Left lung (tissue), 10 donors: Measurements from ENCODE around the gene POMGNT2. TPM values are rescaled to one million over a fixed set of nuclear protein-coding genes. Genes with fewer than 3 reads are reported as not detected.

Experiments used
- ATAC-seq: fragments of 200-7000 bp; cut with Tn5 transposase; one replicate; pipeline ENCODE4 v1.9.1; 2020; ENCODE audit warnings: moderate library complexity
- DNase-seq, 4 donors: peaks; one replicate each; pipeline ENCODE4 v3.0.0-alpha.2; 2013 to 2020
- H3K27ac ChIP-seq, 2 donors: fragments of 200-600 bp; sonication (generic) in 1 of 2; one replicate each; pipeline versions ENCODE4 v1.5.0 to v1.8.0; 2020 to 2021
- H3K27me3 ChIP-seq, 2 donors: fragments of 200-600 bp; sonication (generic) in 1 of 2; one replicate each; pipeline versions ENCODE4 v1.5.0 to v1.8.0; 2020 to 2021
- H3K36me3 ChIP-seq, 2 donors: fragments of 200-600 bp; sonication (generic) in 1 of 2; one replicate each; pipeline versions ENCODE4 v1.5.0 to v1.8.0; 2020 to 2021
- H3K4me1 ChIP-seq, 2 donors: fragments of 200-600 bp; one replicate each; pipeline ENCODE4 v1.8.0; 2021
- H3K4me3 ChIP-seq, 2 donors: fragments of 200-600 bp; sonication (generic) in 1 of 2; one replicate each; pipeline versions ENCODE4 v1.5.0 to v1.8.0; 2020 to 2021; ENCODE audit warnings: mild to moderate bottlenecking in 1 of 2
- H3K9me3 ChIP-seq, 2 donors: fragments of 200-600 bp; sonication (generic) in 1 of 2; one replicate each; pipeline versions ENCODE4 v1.5.0 to v1.8.0; 2020 to 2021
- intact Hi-C, 2 donors: fragments of 100-400 bp; cut with DNase I; formaldehyde crosslinking; loops; one replicate each; pipeline versions ENCODE4 v1.11.2 to v1.14.2; 2022
- polyA plus RNA-seq, 6 donors: library from polyadenylated mRNA; unstranded; fragments of 120-200 nt; gene quantifications; one replicate each; pipeline ENCODE4 v1.2.1, GENCODE V29; 2013; ENCODE audit not compliant: insufficient read length in 6 of 6
- total RNA-seq, 2 donors: library from RNA; stranded (reverse); fragmentation: NEBNext Ultra II Directional; extraction: Animal tissue kit (Norgen Biotek cat#: 25700); gene quantifications; one replicate each; pipeline ENCODE4 v1.2.1, GENCODE V29; 2021
- TF ChIP-seq, protein P1 (sequence below), 2 donors: fragments of 200-600 bp; sonication (generic) in 1 of 2; IDR thresholded peaks; one replicate each; pipeline versions ENCODE4 v1.5.0 to v1.8.0; 2021; ENCODE audit warnings: antibody characterized with exemption in 2 of 2
- donor health status: DM: no; HTN: yes; CAD: no.
- donor health status: DM: no; HTN: no; CAD: no.

POMGNT2 gene
- total and polyA plus RNA-seq, 8 donors = 14.6 to 18.6 (median 16.1) TPM

DNA sequence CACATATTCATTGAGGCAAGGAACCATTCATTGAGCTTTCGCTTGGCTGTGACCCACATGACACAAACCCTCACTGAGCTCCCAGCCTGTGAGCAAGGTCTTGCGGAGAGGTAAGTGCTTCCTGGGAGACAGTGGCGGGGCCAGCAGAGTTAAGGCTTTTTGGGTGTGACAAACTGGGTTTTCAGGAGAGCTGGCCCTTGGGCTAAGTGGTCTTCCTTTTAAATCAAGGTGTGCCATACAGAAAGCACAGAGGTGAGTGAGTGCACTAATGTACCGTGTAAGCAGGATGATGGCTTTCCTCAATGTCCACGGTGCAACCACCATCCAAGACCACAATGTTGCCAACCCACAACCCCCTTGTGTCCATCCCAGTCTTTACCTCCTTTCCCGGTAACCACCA, 28.6 kb downstream of the POMGNT2 start:
- TF ChIP-seq, protein P1, sequence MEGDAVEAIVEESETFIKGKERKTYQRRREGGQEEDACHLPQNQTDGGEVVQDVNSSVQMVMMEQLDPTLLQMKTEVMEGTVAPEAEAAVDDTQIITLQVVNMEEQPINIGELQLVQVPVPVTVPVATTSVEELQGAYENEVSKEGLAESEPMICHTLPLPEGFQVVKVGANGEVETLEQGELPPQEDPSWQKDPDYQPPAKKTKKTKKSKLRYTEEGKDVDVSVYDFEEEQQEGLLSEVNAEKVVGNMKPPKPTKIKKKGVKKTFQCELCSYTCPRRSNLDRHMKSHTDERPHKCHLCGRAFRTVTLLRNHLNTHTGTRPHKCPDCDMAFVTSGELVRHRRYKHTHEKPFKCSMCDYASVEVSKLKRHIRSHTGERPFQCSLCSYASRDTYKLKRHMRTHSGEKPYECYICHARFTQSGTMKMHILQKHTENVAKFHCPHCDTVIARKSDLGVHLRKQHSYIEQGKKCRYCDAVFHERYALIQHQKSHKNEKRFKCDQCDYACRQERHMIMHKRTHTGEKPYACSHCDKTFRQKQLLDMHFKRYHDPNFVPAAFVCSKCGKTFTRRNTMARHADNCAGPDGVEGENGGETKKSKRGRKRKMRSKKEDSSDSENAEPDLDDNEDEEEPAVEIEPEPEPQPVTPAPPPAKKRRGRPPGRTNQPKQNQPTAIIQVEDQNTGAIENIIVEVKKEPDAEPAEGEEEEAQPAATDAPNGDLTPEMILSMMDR (IDR thresholded peaks at IDR 0.05) = no peak
- ATAC-seq (no peak), DNase-seq (no peak)
- Histone ChIP-seq H3K27ac (no peak overlapping the region), H3K9me3 (no peaks in the 10 kb centered on the region), H3K4me3 (no peak overlapping the region), H3K27me3 (no peaks in the 10 kb centered on the region), H3K4me1 (no peaks in the 10 kb centered on the region), H3K36me3 (peaks cover 0 to 23% of the 10 kb centered on the region in 2 donors)
- intact Hi-C loops = no loop called here

DNA sequence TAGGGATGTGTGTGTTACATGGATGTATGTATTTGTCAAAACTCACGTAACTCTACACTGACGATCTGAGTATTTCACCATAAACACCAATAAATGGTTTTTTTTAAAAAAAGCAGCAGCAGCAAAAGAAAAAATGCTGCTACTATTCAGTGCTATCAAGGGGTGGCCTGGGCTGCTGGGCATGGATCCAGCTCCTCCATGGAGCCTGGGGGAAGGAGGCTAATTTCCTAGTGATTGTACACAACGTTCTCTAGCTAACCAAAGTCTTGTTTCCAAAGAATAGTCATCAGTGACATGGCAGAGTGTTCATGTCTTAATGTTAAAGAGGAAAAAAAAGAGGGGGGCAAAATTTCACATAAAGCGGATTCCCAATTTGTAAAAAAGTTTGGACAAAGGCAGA, 29.0 kb downstream of the POMGNT2 start:
- Histone ChIP-seq H3K27me3 (no peaks in the 10 kb centered on the region), H3K4me3 (no peak overlapping the region), H3K36me3 (peaks cover 0 to 23% of the 10 kb centered on the region in 2 donors), H3K9me3 (no peaks in the 10 kb centered on the region), H3K4me1 (no peaks in the 10 kb centered on the region), H3K27ac (no peak overlapping the region)
- no peak for ATAC-seq
- TF ChIP-seq, protein P1 (IDR thresholded peaks at IDR 0.05) = no peak
- intact Hi-C loops = no loop called here
- peak in 2 of 4 donors; percentile 16 to 39 for DNase-seq

DNA sequence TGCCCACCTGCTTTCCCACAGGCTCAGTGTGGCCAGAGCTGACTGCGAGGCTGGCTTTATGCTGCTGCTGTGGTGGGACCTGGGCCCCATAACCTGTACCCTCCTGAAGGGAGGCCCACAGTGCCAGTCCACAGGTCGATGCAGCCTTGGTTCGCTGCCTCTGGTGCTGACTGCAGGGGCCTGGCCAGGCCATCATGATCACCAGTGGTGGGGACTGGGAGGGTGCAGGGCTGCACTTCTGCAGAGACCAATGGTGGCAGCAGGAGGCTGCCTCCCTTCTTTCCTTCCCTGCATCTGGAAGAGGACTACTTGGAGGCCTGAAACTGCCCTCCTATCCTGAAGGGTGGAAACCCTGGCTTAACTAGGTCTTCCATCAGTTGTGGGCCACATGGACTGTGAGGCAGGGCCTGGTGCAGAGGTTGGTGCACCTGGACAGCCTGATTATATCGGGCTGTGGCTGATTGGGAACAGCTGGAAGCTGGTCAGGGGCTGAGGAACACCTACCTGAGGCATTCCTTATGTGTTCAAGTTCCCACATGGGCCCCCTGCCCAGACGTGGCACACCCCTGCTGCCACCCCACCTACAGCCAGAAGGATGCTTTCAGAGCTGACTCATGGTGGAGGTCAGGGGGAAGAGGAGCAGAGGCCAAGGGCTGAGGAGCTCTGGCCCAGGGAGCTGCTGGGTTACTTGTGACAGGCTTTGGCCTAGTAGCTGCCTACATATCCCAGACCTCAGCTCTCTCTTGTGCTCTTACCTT, 29.8 kb downstream of the POMGNT2 start:
- H3K4me3 ChIP-seq = no peak overlapping the region
- intact Hi-C loops = no loop called here
- TF ChIP-seq, protein P1 (IDR thresholded peaks at IDR 0.05) = no peak
- DNase-seq (no peak), ATAC-seq (no peak)
- no peaks in the 10 kb centered on the region for H3K4me1 ChIP-seq
- no peaks in the 10 kb centered on the region for H3K27me3 ChIP-seq
- H3K9me3 ChIP-seq = no peaks in the 10 kb centered on the region
- H3K36me3 ChIP-seq = peaks cover 0 to 20% of the 10 kb centered on the region in 2 donors
- H3K27ac ChIP-seq = no peak overlapping the region

DNA sequence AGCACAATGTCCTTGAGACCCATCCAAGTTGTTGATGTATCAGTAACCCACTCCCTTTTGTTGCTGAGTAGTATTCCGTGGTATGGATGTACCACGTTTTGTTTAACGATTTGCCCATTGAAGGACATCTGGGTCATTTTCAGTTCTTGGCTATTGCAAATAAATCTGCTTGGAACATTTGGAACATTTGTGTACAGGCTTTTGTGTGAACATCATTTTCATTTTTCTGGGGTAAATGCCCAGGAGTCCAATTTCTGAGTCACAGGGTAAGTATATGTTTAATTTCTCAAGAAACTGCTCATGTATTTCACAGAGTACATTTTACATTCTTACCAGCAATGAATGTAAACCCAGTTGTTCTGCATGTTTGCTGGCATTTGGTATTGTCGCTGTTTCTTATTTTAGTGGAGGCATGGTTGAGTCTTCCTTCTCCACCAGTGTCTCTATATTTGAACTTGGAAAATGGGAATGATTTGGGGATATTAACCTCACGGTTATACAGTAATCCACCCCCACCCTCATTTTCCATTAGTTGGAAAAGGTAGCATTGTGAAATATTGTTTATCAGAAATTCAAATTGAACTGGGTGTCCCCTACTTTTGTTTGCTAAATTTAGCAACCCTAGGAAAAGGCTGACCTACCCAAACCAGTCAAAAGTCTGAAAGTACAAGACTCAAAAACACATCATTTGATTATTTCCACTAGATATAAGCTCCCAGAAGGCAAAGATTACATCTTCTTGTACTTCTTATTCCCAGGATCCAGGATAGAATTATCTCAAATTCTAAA, 30.8 kb downstream of the POMGNT2 start:
- ATAC-seq (no peak), DNase-seq (no peak)
- Histone ChIP-seq H3K9me3 (no peaks in the 10 kb centered on the region), H3K27ac (no peak overlapping the region), H3K27me3 (no peaks in the 10 kb centered on the region), H3K4me3 (no peak overlapping the region), H3K36me3 (peaks cover 0 to 10% of the 10 kb centered on the region in 2 donors), H3K4me1 (no peaks in the 10 kb centered on the region)
- TF ChIP-seq, protein P1 (IDR thresholded peaks at IDR 0.05) = no peak
- intact Hi-C loops = no loop called here

DNA sequence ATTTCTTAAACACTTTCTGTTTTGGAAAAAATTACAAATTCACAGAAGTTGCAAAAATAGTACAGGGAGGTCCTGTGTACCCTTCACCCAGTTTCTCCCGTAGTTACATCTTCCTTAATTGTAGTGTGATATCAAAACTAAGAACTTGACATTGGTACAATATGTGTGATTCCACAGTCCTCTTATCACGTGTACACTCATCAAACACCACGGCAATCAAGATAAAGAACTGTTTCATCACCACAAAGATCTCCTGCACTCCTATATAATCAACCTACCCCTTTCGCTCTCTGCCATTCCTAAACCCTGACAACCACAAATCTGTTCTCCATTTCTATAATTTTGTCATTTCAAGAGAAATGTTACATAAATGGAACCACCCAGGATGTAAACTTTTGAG, 31.4 kb downstream of the POMGNT2 start:
- Histone ChIP-seq H3K27ac (no peak overlapping the region), H3K9me3 (no peaks in the 10 kb centered on the region), H3K27me3 (no peaks in the 10 kb centered on the region), H3K4me3 (no peak overlapping the region), H3K36me3 (peaks cover 0 to 4% of the 10 kb centered on the region in 2 donors), H3K4me1 (no peaks in the 10 kb centered on the region)
- intact Hi-C loops = no loop called here
- DNase-seq (no peak), ATAC-seq (no peak)
- TF ChIP-seq, protein P1 (IDR thresholded peaks at IDR 0.05) = no peak
